GM12878 (cell line): ENCODE data around the gene ATP6V1F. TPM values are rescaled to one million over a fixed set of nuclear protein-coding genes. Genes with fewer than 3 reads are reported as not detected.

Experiments used
- ATAC-seq: fragments of 200-7000 bp; cut with Tn5 transposase; 3 replicates; pipeline ENCODE4 v1.9.1; 2020; ENCODE audit warnings: mild to moderate bottlenecking, moderate library complexity
- BruUV-seq: library from RNA; stranded (reverse); fragments of 400-500 nt; replicated peaks from 2 replicates; lab custom pipeline; 2021; lab: Mats Ljungman, UMichigan
- CTCF ChIA-PET: fragments of 300-600 bp; sonication (Branson Sonifier 250); formaldehyde crosslinking; extraction: SDS; loops from one replicate; lab custom pipeline; 2021; ENCODE audit warnings: inconsistent platforms; lab: Yijun Ruan, JAX
- POLR2A ChIA-PET: fragments of 350-600 bp; formaldehyde crosslinking; extraction: SDS; loops from one replicate; lab custom pipeline; 2021; ENCODE audit warnings: inconsistent platforms; lab: Charles Lee
- RAD21 ChIA-PET: fragments of 300-600 bp; sonication (Branson Sonifier 250); formaldehyde crosslinking; loops from one replicate; lab custom pipeline; 2023; ENCODE audit warnings: antibody characterized with exemption; ENCODE audit not compliant: unreplicated experiment; lab: Charles Lee
- SMC1A ChIA-PET: fragments of 300-600 bp; sonication (Branson Sonifier 250); formaldehyde crosslinking; loops from one replicate; lab custom pipeline; 2023; ENCODE audit not compliant: unreplicated experiment, uncharacterized antibody; lab: Charles Lee
- DNase-seq: peaks from one replicate; pipeline ENCODE4 v3.0.0-alpha.2; 2011; ENCODE audit warnings: low read depth, low spot score
- FAIRE-seq: peaks from 3 replicates; lab custom pipeline; 2011; peaks lifted over from hg19 to GRCh38; lab: Jason Lieb, UNC
- H2AFZ ChIP-seq: 2 replicates; pipeline ENCODE4 v1.6.0; 2011; ENCODE audit warnings: low read depth, low read length, control low read depth; ENCODE audit not compliant: control insufficient read depth
- H3K27ac ChIP-seq: 2 replicates; pipeline ENCODE4 v1.5.1; 2011; ENCODE audit warnings: control low read depth; ENCODE audit not compliant: control insufficient read depth, insufficient read depth
- H3K27me3 ChIP-seq, 2 experiments: replicated peaks in 1 of 2; 2 replicates each; pipeline versions ENCODE4 v1.6.0 to v1.6.1; 2011; ENCODE audit warnings: low read length in 1 of 2; ENCODE audit not compliant: control insufficient read depth in 2 of 2, insufficient read depth in 2 of 2
- H3K36me3 ChIP-seq, 2 experiments: 2 replicates each; pipeline ENCODE4 v1.5.1; 2011; ENCODE audit warnings: low read length in 1 of 2; ENCODE audit not compliant: control insufficient read depth in 2 of 2, insufficient read depth in 2 of 2
- H3K4me1 ChIP-seq: 2 replicates; pipeline ENCODE4 v1.6.1; 2011; ENCODE audit warnings: mild to moderate bottlenecking, low read length, moderate library complexity, mixed read lengths; ENCODE audit not compliant: control insufficient read depth, insufficient read depth
- H3K4me2 ChIP-seq: 2 replicates; pipeline ENCODE4 v1.6.0; 2011; ENCODE audit warnings: control low read depth; ENCODE audit not compliant: control insufficient read depth, insufficient read depth
- H3K4me3 ChIP-seq: fragments of 200-600 bp; sonication (generic); 2 replicates; pipeline ENCODE4 v1.5.1; 2016
- H3K79me2 ChIP-seq: 2 replicates; pipeline ENCODE4 v1.6.0; 2011; ENCODE audit warnings: low read length; ENCODE audit not compliant: control insufficient read depth, insufficient read depth
- H3K9ac ChIP-seq: 2 replicates; pipeline ENCODE4 v1.8.0; 2011; ENCODE audit warnings: low read length, control low read depth, mixed read lengths; ENCODE audit not compliant: control insufficient read depth, insufficient read depth
- H3K9me3 ChIP-seq: replicated peaks from 3 replicates; pipeline ENCODE4 v1.5.1; 2011; ENCODE audit warnings: mild to moderate bottlenecking, low read length; ENCODE audit not compliant: control insufficient read depth, insufficient read depth
- H4K20me1 ChIP-seq: 2 replicates; pipeline ENCODE4 v1.6.0; 2011; ENCODE audit not compliant: control insufficient read depth, insufficient read depth
- ATF3 ChIP-seq: IDR thresholded peaks from 2 replicates; pipeline ENCODE4 v1.6.1; 2011; ENCODE audit warnings: low read depth, mild to moderate bottlenecking, low read length, moderate library complexity, borderline replicate concordance; ENCODE audit errors: extremely low read depth
- BHLHE40 ChIP-seq, 2 experiments: fragments of 450-650 bp in 1 of 2; IDR thresholded peaks; 2 replicates each; pipeline ENCODE4 v1.6.1; 2011 to 2017; ENCODE audit warnings: low read depth in 2 of 2, borderline replicate concordance in 1 of 2, improper control_type of control experiment in 1 of 2, low read length in 1 of 2, mild to moderate bottlenecking in 1 of 2
- FOS ChIP-seq: IDR thresholded peaks from 3 replicates; pipeline ENCODE4 v1.6.1; 2011; ENCODE audit warnings: borderline replicate concordance; ENCODE audit not compliant: insufficient read length; ENCODE audit errors: extremely low read depth
- GABPA ChIP-seq: IDR thresholded peaks from 2 replicates; pipeline ENCODE4 v1.6.1; 2014; ENCODE audit warnings: antibody characterized with exemption, low read depth, mild to moderate bottlenecking, inconsistent platforms
- HDAC6 ChIP-seq: fragments of 200-600 bp; sonication (generic); IDR thresholded peaks from one replicate; pipeline ENCODE4 v1.8.0; 2017; ENCODE audit warnings: antibody characterized with exemption; ENCODE audit not compliant: unreplicated experiment
- KAT2A ChIP-seq: conservative IDR thresholded peaks from 2 replicates; pipeline ENCODE4 v1.6.1; 2011; ENCODE audit warnings: low read depth, low read length; ENCODE audit not compliant: control insufficient read depth
- NFYA ChIP-seq: IDR thresholded peaks from 2 replicates; pipeline ENCODE4 v1.6.1; 2011; ENCODE audit warnings: low read depth, mild to moderate bottlenecking, low read length, improper control_type of control experiment, borderline replicate concordance
- RAD51 ChIP-seq: fragments of 450-650 bp; IDR thresholded peaks from 2 replicates; pipeline ENCODE4 v1.6.1; 2016; ENCODE audit warnings: moderate library complexity, mild to moderate bottlenecking, inconsistent platforms
- RUNX3 ChIP-seq: IDR thresholded peaks from 2 replicates; pipeline ENCODE4 v1.6.1; 2012; ENCODE audit warnings: low read length, inconsistent platforms
- SMC3 ChIP-seq: IDR thresholded peaks from 2 replicates; pipeline ENCODE4 v1.6.1; 2011; ENCODE audit warnings: low read length, improper control_type of control experiment, borderline replicate concordance
- TCF3 ChIP-seq: IDR thresholded peaks from 2 replicates; pipeline ENCODE4 v1.6.1; 2012; ENCODE audit warnings: low read depth, mild to moderate bottlenecking, low read length, borderline replicate concordance; ENCODE audit not compliant: insufficient read depth
- USF1 ChIP-seq: IDR thresholded peaks from 2 replicates; pipeline ENCODE4 v1.6.1; 2011; ENCODE audit warnings: borderline replicate concordance, low read depth, mild to moderate bottlenecking, moderate library complexity, mixed read lengths, low read length; ENCODE audit not compliant: insufficient read depth; ENCODE audit errors: extremely low read length
- ZBTB40 ChIP-seq: fragments of 450-650 bp; IDR thresholded peaks from 2 replicates; pipeline ENCODE4 v1.6.1; 2016; ENCODE audit warnings: mild to moderate bottlenecking, moderate library complexity, borderline replicate concordance
- WGBS: methylation state at CpG from one replicate; pipeline ENCODE4 v1.1.6; 2016; ENCODE audit warnings: low lambda C conversion rate; ENCODE audit not compliant: insufficient replicate concordance, insufficient coverage; ENCODE audit errors: missing lambda C conversion rate; 5-methylcytosine and 5-hydroxymethylcytosine counted together
- in situ Hi-C: fragments of 300-500 bp; cut with MboI; formaldehyde crosslinking; loops from 9 replicates; pipeline ENCODE4 v1.14.3; 2018; ENCODE audit warnings: mixed read lengths
- intact Hi-C: fragments of 100-400 bp; cut with micrococcal nuclease; formaldehyde crosslinking; loops from one replicate; pipeline ENCODE4 v1.14.2; 2022; ENCODE audit not compliant: unreplicated experiment
- polyA plus RNA-seq, 11 experiments: library from polyadenylated mRNA; depleted of rRNA in 4 of 11; unstranded in 6 of 11; stranded (reverse) in 5 of 11; fragments of >200 nt; fragmentation: Nextera tagmentation in 4 of 11; fragmentation: Illumina TruSeq in 1 of 11; extraction: Ambion mirVana in 4 of 11; extraction: Trizol in 1 of 11; gene quantifications; 1 replicate in 1 of 11; 2 replicates in 10 of 11; pipeline versions ENCODE4 v1.2.1 to v1.2.3, GENCODE V29; 2011 to 2016; ENCODE audit warnings: inconsistent platforms in 2 of 11, missing spikeins in 2 of 11, low read depth in 1 of 11
- total RNA-seq, 4 experiments: library from RNA; depleted of rRNA in 3 of 4; stranded (reverse); fragments of >200 nt in 3 of 4; fragmentation: Illumina TruSeq in 1 of 4; extraction: Trizol in 1 of 4; gene quantifications; 2 replicates each; pipeline versions ENCODE4 v1.2.1 to v1.2.3, GENCODE V29; 2013 to 2021

The ATP6V1F gene
- total and polyA plus RNA-seq, 10 of the 15 experiments (the other 5 are each of a cell fraction or from before 2014, with no cell fraction given) = 111 to 343 (median 203) TPM

GRCh38 chr7:128903621-128904361 is 41.1 kb downstream of the ATP6V1F start (continued):
- TF ChIP-seq BHLHE40 (IDR thresholded peaks at IDR 0.05; ENCODE audit: borderline replicate concordance in 1 of 2, low read depth in 2 of 2, low read length in 1 of 2) = no peak

- Histone ChIP-seq H3K27me3 (no peaks in the 10 kb centered on the region), H3K36me3 (no peaks in the 10 kb centered on the region), H3K9me3 (no peaks in the 10 kb centered on the region), H3K4me1 (peaks cover 7% of the 10 kb centered on the region), H3K4me3 (no peak overlapping the region), H2AFZ (peak overlapping the region; percentile 24; the same call in 1 of the 2 replicates), H3K9ac (no peak overlapping the region), H4K20me1 (no peaks in the 10 kb centered on the region), H3K4me2 (no peak overlapping the region), H3K27ac (no peak overlapping the region), H3K79me2 (no peaks in the 10 kb centered on the region)
- intact Hi-C loops = loop anchor here (1.0 to 2.0 kb wide), 3 partner anchors 36 to 306 kb away; no protein-coding TSS in a partner anchor
- peak; percentile 41 for FAIRE-seq
- 17% methylated on average over 7 of the region's 8 CpGs for WGBS
- in situ Hi-C loops = loop anchor here (5.0 kb wide), 2 partner anchors 188 to 308 kb away; no protein-coding TSS in a partner anchor
- RAD21 ChIA-PET = interaction anchor here (1.0 to 2.1 kb wide), 3 partner anchors 47 to 187 kb away, joined by 3 to 11 read pairs (median 3); no protein-coding TSS in a partner anchor
- BruUV-seq = no TSS peak
- ATAC-seq = peak; percentile 94
- POLR2A ChIA-PET = interaction anchor here (0.7 kb wide), 1 partner anchor 185 kb away, joined by 3 read pairs; no protein-coding TSS in a partner anchor
- CTCF ChIA-PET = interaction anchor here (0.7 to 6.2 kb wide), 14 partner anchors 10 to 307 kb away, joined by 3 to 44 read pairs (median 6); partner anchors contain the start of gene TNPO3
- peak; percentile 35 for DNase-seq
- SMC1A ChIA-PET = interaction anchor here (0.8 to 2.1 kb wide), 3 partner anchors 62 to 186 kb away, joined by 3 to 20 read pairs (median 4); partner anchors contain the start of gene TNPO3
- TF ChIP-seq HDAC6 (no peak), KAT2A (no peak), TCF3 (no peak), RAD51 (peak; percentile 82), ATF3 (no peak), RUNX3 (no peak), USF1 (no peak), ZBTB40 (no peak), NFYA (no peak), SMC3 (peak; percentile 89), FOS (no peak), GABPA (no peak)
Observed at GRCh38 chr7:128904381-128905197, 41.9 kb downstream of the ATP6V1F start.
